Cardiac fibroblast (primary cell): Measurements from ENCODE around the gene UPK1A.

Source experiments
- DNase-seq, 2 donors: peaks; one replicate each; pipeline versions ENCODE4 v3.0.0 to v3.0.0-alpha.2; 2010; ENCODE audit warnings: low read depth in 2 of 2
- H3K4me3 ChIP-seq, 2 donors: replicated peaks in 1 of 2; 1 replicate in 1 of 2; 2 replicates in 1 of 2; pipeline ENCODE4 v1.5.1; 2011; ENCODE audit warnings: low read depth in 2 of 2, low read length in 2 of 2, mild to moderate bottlenecking in 2 of 2, moderate library complexity in 1 of 2
- TF ChIP-seq, protein P1 (sequence below): IDR thresholded peaks from one replicate; pipeline ENCODE4 v1.5.1; 2011; ENCODE audit warnings: low read depth, mild to moderate bottlenecking, low read length, inconsistent platforms

The UPK1A gene

GRCh38 chr19:35665157-35665556, 1.2 kb upstream of the UPK1A start:
- no peak for DNase-seq
- TF ChIP-seq, protein P1, sequence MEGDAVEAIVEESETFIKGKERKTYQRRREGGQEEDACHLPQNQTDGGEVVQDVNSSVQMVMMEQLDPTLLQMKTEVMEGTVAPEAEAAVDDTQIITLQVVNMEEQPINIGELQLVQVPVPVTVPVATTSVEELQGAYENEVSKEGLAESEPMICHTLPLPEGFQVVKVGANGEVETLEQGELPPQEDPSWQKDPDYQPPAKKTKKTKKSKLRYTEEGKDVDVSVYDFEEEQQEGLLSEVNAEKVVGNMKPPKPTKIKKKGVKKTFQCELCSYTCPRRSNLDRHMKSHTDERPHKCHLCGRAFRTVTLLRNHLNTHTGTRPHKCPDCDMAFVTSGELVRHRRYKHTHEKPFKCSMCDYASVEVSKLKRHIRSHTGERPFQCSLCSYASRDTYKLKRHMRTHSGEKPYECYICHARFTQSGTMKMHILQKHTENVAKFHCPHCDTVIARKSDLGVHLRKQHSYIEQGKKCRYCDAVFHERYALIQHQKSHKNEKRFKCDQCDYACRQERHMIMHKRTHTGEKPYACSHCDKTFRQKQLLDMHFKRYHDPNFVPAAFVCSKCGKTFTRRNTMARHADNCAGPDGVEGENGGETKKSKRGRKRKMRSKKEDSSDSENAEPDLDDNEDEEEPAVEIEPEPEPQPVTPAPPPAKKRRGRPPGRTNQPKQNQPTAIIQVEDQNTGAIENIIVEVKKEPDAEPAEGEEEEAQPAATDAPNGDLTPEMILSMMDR: no peak
- no peak overlapping the region for H3K4me3 ChIP-seq

- DNase-seq: no peak
- H3K4me3 ChIP-seq: no peak overlapping the region
- TF ChIP-seq, protein P1: no peak
Observed at GRCh38 chr19:35665604-35666003, 713 bp upstream of the UPK1A start.

DNA sequence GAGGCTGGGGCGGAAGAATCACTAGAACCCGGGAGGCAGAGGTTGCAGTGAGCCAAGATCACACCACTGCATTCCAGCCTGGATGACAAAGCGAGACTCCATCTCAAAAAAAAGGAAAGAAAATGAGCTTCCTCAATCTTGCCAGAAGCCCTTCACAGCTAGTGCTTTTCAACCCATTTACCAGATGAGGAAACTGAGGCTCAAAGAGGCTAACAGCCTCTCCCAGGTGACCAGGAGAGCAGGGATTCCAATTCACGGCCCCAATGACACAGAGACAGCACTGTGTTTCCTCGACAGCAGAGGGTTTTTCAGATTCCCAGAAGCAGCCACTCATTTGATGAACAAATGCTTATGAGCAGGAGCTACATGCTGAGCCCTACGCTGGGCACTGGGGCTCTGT, 3.2 kb downstream of the UPK1A start:
- no peak for DNase-seq

GRCh38 chr19:35669974-35670373, 3.7 kb downstream of the UPK1A start:
- TF ChIP-seq, protein P1: no peak
- H3K4me3 ChIP-seq: no peak overlapping the region
- DNase-seq: no peak

More for the DNA sequence above, 3.2 kb downstream of the UPK1A start:
- TF ChIP-seq, protein P1: no peak
- H3K4me3 ChIP-seq: no peak overlapping the region

DNA sequence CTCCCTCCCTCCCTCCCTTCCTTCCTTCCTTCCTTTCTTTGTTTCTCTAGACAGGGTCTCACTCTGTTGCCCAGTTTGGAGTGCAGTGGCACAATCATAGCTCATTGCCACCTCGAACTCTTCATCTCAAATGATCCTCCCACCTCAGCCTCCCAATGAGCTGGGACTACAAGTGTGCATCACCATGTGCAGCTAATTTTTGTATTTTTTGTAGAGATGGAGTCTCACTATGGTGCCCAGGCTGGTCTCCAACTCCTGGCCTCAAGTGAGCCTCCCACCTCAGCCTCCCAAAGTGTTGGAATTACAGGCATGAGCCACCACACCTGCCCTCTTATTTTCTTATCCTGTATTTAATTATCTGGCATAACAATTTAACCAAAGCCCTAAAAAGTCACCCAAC, 4.4 kb downstream of the UPK1A start:
- TF ChIP-seq, protein P1: no peak
- H3K4me3 ChIP-seq: no peak overlapping the region
- no peak for DNase-seq

DNA sequence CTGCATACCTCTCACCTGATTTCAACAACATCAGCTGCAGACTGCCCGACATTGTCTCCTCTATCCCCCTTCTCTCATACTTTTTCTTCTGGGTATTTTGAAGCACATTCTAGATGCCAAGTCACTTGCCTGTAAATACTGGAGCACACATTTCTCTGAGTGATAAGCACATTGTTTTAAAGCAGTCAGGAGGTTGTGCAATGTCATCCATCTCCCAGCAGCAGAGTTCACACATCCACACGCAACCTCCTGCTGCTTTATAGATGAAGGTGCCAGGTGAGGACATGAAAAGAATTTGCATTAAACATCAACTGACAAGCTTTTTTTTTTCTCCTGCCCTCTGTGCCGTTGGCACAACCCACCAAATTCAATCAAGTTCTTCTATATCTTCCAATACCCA, 5.5 kb downstream of the UPK1A start:
- no peak overlapping the region for H3K4me3 ChIP-seq
- DNase-seq: peak; percentile 6 to 45
- TF ChIP-seq, protein P1: no peak

DNA sequence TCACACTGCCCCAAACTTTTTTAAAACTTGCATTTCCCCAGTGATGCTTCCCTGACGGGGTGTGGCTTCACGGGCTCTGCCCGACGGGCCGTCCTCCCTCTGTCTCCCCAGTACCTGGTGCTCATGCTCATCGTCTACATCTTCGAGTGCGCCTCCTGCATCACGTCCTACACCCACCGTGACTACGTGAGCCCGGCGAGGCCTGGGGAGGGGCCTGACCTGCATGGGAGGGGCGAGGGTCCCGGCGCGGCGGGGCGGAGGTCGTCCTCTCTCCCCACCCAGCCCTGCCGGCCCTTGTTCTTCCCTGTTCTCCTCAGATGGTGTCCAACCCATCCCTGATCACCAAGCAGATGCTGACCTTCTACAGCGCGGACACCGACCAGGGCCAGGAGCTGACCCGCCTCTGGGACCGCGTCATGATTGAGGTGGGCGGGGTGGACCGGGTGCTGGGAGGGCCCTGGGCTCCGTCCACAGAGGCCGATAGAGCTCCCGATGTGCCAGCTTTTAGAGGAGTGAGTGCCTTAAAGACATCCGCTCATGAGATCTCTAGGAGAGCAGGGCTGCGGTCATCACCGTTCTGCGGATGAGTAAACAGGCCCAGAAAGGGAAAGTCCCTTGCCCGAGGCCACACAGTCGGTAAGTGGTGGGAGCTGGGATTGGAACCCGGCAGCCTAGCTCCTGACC, 6.9 kb downstream of the UPK1A start:
- DNase-seq: peak; percentile 58 to 74
- peak overlapping the region; percentile 41 to 58 for H3K4me3 ChIP-seq
- TF ChIP-seq, protein P1: no peak
